Measurements from ENCODE around the gene EHBP1L1.

EHBP1L1 gene

DNA sequence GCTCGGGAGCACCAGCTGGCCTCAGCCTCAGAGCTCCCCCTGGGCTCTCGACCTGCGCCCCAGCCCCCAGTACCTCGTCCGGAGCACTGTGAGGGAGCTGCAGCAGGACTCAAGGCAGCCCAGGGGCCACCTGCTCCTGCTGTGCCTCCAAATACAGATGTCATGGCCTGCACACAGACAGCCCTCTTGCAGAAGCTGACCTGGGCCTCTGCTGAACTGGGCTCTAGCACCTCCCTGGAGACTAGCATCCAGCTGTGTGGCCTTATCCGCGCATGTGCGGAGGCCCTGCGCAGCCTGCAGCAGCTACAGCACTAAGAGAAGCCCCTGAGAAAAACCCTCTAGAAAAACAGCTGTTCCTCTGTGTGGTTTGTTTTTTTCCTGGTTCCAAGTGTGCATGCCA lies 4.4 kb upstream of the EHBP1L1 start:
- DNase-seq (ENCODE audit: low read depth), result no peak
- peak overlapping the region; percentile 93 for H3K4me3 ChIP-seq (ENCODE audit: low read depth, low read length)
- TF ChIP-seq, protein P1, sequence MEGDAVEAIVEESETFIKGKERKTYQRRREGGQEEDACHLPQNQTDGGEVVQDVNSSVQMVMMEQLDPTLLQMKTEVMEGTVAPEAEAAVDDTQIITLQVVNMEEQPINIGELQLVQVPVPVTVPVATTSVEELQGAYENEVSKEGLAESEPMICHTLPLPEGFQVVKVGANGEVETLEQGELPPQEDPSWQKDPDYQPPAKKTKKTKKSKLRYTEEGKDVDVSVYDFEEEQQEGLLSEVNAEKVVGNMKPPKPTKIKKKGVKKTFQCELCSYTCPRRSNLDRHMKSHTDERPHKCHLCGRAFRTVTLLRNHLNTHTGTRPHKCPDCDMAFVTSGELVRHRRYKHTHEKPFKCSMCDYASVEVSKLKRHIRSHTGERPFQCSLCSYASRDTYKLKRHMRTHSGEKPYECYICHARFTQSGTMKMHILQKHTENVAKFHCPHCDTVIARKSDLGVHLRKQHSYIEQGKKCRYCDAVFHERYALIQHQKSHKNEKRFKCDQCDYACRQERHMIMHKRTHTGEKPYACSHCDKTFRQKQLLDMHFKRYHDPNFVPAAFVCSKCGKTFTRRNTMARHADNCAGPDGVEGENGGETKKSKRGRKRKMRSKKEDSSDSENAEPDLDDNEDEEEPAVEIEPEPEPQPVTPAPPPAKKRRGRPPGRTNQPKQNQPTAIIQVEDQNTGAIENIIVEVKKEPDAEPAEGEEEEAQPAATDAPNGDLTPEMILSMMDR (conservative IDR thresholded peaks at IDR 0.05; ENCODE audit: low read depth, low read length), result no peak

DNA sequence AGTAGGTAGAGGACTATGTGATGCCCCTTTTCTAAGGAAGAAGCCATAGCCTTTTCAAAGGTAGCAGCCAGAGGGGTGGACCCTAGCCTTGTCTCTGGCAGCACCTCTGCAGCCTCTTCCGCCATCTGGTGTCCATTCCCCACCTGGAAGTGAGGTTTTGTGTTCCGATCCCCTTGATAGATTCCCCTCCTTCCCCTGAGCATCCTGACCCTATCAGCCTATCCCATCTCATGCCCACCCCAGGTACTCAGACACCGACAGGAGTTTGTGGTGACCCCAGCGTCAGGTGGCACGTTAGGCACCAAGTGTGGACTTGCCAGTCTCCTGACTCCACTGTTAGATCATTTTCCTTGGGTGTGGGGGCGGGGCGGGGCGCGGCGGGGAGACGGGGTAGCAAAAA lies 3.9 kb upstream of the EHBP1L1 start:
- peak; percentile 70 for DNase-seq (ENCODE audit: low read depth)
- TF ChIP-seq, protein P1 (conservative IDR thresholded peaks at IDR 0.05; ENCODE audit: low read depth, low read length), result peak; percentile 71
- peak overlapping the region; percentile 93 for H3K4me3 ChIP-seq (ENCODE audit: low read depth, low read length)

DNA sequence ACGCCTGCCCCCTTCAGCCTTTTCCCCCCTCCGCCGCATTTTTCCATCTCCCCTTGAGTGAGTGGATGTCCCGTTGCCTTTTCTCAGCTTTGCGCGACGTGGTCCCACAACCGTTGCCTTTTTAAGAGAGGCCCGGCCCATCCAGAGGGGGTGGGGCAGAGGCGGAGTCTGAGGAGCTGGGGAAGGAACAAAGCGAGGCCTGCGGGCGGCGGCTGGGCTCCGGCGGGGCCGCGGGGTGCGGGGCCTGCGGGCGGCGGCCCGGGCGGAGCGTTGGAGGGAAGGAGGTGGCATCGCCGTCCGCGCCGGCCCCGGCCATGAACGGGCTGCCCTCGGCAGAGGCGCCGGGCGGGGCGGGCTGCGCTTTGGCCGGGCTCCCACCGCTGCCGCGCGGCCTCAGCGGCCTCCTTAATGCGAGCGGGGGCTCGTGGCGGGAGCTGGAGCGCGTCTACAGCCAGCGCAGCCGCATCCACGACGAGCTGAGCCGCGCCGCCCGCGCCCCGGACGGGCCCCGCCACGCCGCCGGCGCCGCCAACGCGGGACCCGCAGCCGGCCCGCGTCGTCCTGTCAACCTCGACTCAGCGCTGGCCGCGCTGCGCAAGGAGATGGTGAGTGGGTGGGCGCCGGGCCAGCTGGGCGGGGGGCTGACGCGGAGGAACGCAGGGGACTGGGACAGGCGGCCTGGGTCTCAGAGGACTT lies 3.3 kb upstream of the EHBP1L1 start, which contains the start of gene FAM89B:
TSS of gene FAM89B (plus strand) at position 183 of the 696 bp plus-strand sequence. CDS start at position 315, 132 bp downstream.
- TF ChIP-seq, protein P1 (conservative IDR thresholded peaks at IDR 0.05; ENCODE audit: low read depth, low read length), result no peak
- DNase-seq (ENCODE audit: low read depth), result peak; percentile 86
- H3K4me3 ChIP-seq (ENCODE audit: low read depth, low read length), result peak within 1 kb of the TSS; percentile 93

DNA sequence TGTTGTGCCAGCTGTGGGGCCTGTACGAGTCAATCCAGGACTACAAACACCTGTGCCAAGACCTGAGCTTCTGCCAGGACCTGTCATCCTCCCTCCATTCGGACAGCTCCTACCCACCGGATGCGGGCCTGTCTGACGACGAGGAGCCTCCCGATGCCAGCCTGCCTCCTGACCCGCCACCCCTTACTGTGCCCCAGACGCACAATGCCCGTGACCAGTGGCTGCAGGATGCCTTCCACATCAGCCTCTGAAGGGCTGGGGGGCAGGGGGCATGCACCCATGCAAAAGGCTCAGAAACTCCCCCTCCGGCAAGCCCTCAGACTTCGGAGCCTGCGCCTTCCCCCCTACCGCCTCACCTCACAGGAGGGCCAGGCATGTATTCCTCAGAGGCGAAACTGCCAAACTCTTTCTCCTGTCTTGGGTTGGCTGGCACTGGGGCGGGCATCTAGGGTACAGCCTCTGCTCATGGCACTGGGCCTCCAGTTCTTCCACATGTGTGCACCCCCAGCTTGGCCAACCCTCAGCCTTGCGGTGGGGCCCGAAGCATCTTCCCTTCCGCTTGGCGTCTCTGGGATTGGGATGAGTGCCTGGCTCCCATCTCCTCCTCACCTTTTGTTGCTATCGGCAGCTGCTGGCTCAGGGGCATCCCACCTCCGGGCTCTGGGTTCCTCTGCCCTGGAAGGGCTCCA lies 2.3 kb upstream of the EHBP1L1 start:
- no peak for DNase-seq (ENCODE audit: low read depth)
- peak overlapping the region; percentile 93 for H3K4me3 ChIP-seq (ENCODE audit: low read depth, low read length)
- TF ChIP-seq, protein P1 (conservative IDR thresholded peaks at IDR 0.05; ENCODE audit: low read depth, low read length), result no peak

DNA sequence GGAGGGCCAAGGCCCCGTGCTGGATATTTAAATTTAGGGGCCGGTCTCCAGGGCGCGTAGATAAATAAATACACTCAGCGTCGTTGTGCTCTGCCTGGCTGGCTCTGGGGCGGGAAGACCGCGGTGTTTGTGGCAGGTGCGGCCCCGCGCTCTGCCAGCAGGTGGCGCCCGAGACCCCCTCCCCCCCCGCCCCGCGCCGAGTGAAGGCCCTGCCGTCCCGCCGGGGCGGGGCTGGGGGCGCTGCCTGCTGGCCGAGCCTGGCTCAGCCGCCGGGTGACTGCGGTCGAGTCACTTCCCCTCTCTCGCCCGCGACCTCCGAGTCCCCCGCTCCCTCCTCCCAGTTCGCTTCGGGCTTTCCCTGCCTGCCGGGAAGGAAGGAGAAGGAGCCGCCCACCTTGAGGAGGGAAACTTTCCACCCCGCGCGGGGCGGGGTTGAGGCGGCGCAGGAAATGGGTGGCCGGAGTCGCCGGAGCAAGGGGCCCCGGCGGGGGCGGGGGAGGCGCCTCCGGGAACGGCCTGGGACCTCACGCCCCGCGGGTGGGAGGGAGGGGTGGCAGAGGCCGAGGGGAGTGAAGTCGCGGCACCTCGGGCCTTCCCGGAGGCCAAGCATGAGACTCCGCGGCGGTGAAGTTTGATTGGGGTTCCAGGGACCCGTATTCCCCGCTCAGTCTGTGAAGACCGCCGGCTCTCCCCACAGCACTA lies 1.6 kb upstream of the EHBP1L1 start:
- peak overlapping the region; percentile 93 for H3K4me3 ChIP-seq (ENCODE audit: low read depth, low read length)
- DNase-seq (ENCODE audit: low read depth), result peak; percentile 95
- TF ChIP-seq, protein P1 (conservative IDR thresholded peaks at IDR 0.05; ENCODE audit: low read depth, low read length), result peak; percentile 59

DNA sequence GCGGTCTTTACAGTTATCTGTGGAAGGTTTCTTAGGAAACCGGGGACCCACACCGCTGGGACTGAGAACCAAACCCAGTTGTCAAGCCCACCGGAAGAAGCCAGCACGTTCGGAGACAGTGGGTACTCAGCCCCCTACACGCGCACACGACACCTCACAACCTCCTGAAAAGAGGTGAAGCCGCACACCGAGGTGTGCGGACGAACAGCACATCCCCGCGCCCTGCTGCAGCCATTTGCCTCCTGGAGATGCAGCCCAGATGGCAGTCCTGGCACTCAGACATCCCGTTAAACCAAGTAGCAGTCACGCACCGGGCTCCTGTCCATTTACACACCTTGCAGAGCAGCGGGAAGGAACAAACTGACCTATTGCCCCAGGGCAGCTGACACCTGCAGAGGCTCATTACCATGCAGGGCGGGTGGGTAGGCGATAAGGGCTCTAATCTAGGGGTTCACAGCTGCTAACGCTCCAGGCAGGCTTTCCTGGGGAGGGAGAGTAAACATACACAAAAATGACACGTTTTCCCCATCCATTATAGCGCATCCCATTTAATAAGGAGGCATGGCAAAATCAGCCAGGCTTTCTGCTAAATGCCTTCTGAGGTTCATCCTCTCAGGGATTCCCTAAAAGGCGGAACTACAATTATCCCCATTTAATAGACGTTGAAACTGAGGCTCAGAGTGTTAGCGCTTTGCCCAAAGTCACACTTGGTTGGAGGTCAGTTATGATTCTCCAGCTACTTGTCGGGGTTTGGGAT lies 864 bp upstream of the EHBP1L1 start:
- TF ChIP-seq, protein P1 (conservative IDR thresholded peaks at IDR 0.05; ENCODE audit: low read depth, low read length), result no peak
- H3K4me3 ChIP-seq (ENCODE audit: low read depth, low read length), result peak overlapping the region; percentile 60
- no peak for DNase-seq (ENCODE audit: low read depth)
